Stimulated activated CD4-positive, alpha-beta T cell treated with anti-CD3 and anti-CD28 coated beads, Interleukin-2, amount 100 ng/mL, for 4 hours (primary cell): ENCODE data around the gene COL5A1.

Source experiments
- DNase-seq: peaks from one replicate; pipeline ENCODE4 v3.0.0-alpha.2; 2020; ENCODE audit warnings: low read depth

COL5A1 gene

DNA sequence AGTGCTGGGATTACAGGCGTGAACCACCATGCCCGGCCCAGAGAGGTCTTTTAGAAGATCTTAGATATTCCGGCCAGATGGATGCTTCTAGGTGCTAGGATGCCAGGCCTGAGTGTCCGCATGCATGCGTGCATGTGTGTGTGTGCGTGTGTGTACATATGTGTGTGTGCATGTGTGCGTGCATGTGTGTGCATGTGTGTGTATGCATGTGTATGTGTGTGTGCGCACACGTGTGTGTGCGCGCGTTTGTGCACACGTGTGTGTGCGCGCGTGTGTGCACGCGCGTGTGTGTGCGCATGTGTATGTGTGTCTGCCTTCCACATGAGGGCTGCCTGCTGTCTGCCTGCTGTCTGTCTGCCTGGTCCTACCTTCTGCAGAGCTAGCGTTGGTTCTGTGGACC is 151.0 kb downstream of the COL5A1 start:
- no peak for DNase-seq

DNA sequence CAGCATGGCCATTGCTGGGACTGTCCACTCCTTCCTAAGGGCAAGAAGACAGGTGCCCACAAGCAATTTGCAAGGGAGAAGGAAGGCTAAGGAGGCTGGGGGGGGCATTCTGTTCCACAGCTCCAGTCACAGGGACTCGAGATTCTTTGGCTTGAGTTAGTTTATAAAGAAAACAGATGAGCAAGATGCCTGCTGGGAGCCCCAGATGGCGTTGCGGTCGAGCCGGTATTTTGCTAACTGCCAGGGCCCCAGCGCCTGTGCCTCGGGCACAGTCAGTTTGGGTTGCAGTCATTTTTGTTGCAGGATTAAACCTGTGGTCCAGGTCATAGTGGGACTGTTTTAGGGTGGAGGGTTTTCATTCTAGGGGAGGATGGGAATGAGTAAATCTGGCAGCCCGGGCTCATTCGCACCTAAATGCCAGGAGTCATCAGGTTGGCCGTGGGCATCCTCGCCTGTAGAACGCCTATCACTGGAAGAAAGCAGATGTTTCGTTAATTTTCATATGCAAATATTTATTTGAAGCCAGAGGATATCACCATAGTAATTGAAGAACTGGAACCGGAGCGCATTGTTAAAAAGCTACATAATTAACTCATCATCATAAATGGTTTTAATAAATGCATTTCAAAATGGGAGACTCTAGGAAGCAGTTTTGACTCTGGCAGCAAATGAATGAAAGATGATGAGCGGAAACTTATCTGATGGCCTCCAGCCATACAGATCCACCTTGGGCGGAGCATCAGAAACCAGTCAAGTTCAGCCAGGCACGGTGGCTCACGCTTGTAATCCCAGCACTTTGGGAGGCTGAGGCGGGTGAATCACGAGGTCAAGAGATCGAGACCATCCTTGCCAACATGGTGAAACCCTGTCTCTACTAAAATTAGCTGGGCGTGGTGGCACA is 151.9 kb downstream of the COL5A1 start:
- DNase-seq = no peak

DNA sequence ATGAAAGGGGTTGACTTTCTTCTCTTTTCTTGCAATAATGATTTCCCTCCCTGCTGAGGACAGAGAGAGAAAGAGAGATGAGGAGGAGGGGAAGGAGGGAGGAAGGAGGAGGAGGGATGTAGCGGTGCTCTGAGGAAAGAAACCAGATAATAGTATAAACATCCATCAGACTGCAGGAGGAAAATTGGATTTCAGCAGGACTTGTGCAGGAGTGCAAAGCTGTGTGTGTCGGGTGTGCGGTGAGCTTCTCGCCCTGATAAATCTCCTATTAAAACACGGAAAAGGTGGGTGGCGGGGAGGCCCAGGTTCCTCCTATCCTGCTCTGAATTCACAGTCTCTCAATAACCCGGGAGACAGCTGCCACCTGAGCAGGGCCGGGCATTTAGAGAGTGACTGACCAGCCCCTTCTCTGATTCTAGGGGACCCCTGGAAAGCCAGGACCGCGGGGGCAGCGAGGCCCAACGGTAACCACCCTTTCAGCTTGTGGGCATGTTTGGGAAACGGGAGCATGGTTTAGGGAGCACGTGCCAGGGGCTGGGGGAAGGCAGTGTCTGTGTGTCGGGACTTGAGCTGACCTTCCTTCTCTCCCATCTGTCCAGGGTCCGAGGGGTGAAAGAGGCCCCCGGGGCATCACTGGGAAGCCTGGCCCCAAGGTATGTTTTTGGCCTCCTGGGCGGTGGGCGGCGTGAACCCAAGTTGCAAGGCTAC is 153.2 kb downstream of the COL5A1 start:
- no peak for DNase-seq

GRCh38 chr9:134795446-134795845 is 153.8 kb downstream of the COL5A1 start:
- DNase-seq = no peak

GRCh38 chr9:134796882-134797281 is 155.3 kb downstream of the COL5A1 start:
- no peak for DNase-seq

GRCh38 chr9:134800791-134801339 is 159.3 kb downstream of the COL5A1 start:
- no peak for DNase-seq

DNA sequence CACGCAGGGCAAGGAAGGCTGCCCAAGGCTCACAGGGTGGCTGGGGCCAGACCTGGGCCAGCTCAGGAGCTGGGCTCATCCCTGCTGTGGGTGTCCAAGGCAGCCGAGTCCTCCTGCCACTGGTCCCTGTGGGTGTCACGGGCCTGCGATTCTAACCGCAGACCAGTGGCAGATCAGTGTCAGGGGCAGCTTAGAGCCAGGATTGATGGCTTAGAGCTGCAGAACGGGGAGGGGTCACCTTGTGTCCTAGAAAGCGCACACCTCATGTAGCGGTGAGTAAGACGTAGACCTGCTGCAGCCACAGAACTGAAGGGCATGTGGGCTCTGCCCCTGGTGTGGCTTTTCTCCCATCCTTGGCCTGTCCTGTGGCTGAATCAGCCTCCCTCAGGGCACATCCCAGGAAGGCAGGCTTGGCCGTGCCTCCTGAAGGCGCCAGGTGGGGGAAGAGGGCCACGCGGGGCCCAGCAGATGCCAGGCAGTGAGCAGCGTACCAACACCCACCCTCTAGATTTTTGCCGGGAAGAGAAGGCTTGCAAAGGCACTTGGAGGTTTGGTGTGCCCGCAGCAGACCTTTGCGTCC is 160.7 kb downstream of the COL5A1 start:
- DNase-seq = no peak

GRCh38 chr9:134804871-134805270 is 163.3 kb downstream of the COL5A1 start:
- DNase-seq = no peak

DNA sequence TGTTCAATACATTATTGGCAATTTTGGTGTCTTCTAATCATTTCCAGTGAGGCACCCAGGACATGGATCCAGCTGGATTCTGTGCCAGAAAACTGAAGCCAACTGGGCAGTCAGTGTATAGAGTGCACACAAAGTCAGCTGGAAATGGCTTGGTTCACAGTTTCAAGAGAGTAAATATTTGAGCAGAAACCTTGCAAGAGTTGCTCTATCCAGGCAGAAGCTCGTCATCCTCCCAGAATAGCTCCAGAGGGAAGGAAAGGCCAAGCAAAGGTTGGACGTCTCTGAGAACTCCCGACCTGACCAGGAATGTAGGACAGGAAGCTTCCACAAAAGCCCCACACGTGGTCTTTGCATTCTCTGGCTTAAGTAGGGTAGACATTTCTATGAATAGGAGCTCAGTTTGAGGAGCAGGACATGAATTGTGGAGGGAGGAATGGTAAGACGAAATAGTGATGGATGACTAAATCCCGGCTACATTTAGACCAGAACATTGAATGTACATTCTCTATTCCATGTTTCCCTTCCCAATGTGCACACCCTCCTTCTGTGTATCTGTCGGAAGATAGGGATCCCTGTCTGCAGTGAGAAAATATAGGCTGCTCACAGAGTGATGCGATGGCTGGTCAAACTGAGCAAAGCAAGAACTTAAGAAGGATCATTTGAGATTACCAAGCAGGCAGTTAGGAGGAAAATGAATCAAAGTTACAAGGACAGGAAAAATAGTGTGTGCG is 166.3 kb downstream of the COL5A1 start:
- DNase-seq = no peak

- no peak for DNase-seq
Observed at GRCh38 chr9:134808447-134808792, 166.8 kb downstream of the COL5A1 start.

DNA sequence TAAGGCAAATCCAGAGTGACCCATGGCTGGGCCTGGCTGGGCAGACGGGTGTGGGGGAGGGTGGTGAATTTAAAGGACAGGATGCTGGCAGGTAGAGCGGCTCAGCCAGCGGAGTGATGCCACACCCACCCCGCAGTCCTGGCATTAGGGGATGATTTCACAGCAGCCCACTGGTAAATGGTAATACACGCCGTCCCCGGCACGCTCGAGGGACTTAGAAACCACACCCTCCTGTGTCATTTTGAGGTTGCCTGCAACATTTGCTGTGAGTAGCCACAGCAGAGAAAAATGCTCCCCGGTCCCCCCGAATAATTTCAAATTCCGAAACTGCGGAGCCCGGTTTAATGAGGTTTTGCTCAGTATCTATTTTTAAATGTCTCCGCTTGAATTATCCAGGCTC is 167.7 kb downstream of the COL5A1 start:
- no peak for DNase-seq

DNA sequence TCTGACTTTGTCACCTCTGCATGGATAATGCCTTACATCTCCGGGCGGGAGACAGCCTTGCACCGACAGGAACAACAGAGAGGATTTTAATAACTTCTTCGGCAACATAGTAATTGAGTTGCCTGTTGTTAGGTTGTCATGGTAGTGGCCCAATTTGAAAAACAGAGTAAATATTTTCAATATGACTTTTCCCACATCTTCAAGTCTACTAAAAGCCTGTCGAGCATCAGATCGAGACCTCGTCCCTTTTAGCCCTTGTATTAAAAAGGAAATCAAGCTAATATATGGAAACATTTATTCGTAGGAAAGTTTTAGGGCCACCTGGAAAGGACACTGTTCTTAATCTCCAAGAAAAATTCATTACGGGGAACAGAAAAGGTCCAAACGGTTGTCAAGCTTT is 168.2 kb downstream of the COL5A1 start:
- no peak for DNase-seq

DNA sequence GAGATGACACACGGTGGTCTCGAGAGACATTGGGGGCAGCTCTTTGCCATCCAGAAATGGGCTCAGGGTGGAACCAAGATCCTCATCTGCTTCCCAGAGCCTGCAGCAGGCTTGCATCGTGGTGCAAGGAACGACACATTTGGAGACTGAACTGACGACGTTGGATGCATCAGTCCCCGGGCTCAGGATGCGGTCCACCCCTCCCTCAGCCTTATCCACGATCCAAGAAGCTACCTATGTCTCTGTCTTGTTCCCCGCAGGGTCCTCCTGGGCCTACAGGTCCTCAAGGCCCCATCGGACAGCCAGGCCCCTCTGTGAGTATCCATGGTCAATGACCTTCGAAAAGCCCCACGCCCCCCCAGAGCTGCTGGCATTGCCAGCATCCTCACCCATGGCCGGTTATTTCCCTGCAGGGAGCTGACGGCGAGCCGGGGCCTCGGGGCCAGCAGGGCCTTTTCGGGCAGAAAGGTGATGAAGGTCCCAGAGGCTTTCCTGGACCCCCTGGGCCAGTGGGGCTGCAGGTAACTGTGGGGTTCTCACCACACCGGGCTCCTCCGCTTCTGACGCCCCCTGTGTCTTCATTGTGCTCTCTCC is 169.6 kb downstream of the COL5A1 start:
- DNase-seq = no peak

- DNase-seq = no peak
Observed at GRCh38 chr9:134811673-134812342, 170.2 kb downstream of the COL5A1 start.

- DNase-seq = no peak
Observed at GRCh38 chr9:134812343-134812673, 170.7 kb downstream of the COL5A1 start.

GRCh38 chr9:134813841-134814240 is 172.2 kb downstream of the COL5A1 start:
- no peak for DNase-seq

- no peak for DNase-seq
Observed at GRCh38 chr9:134814598-134815215, 173.1 kb downstream of the COL5A1 start.

DNA sequence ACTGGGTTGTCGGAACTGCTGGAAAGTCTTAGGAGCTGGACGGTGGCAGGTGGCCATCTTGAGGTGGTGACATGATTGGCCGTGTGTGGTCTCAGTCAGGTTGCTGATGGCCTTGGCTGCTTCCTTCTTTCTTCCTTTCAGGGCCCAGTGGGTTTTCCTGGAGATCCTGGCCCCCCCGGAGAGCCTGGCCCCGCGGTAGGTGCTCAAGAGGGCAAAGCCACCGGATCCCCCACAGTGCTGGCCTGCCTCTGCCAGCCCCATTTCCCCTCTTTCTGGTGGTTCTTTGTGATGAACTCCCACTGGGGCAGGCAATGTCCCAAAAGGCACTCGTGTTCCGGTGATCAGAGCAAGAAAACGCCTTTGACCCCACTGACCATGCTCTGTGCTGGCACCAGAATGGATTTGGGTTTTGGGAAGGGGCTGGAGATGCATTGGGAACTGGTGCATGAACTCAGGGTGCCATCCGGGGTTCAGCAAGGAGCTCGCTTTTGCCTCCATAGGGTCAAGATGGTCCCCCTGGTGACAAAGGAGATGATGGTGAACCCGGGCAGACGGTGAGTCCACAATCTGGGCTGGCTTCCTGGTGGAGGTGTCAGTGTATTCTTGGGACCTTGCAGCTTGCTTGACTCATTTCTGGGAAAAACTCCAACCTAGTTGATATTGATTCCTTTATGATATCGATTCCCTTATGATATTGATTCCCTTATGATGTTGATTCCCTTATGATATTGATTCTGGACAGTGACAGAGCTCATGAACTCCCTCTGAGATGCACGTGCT is 174.0 kb downstream of the COL5A1 start:
- no peak for DNase-seq

GRCh38 chr9:134816264-134816663 is 174.7 kb downstream of the COL5A1 start:
- DNase-seq = no peak

GRCh38 chr9:134818000-134818568 is 176.5 kb downstream of the COL5A1 start:
- DNase-seq = no peak
